Muscle layer of duodenum (tissue), 2 donors: ENCODE data around the gene IFT80.

Experiments used
- H3K27ac ChIP-seq: one replicate; pipeline ENCODE4 v1.7.0; 2013; ENCODE audit warnings: mild to moderate bottlenecking, low read length
- H3K27me3 ChIP-seq: one replicate; pipeline ENCODE4 v1.7.0; 2013; ENCODE audit warnings: low read depth, mild to moderate bottlenecking, control low read depth, low read length
- H3K36me3 ChIP-seq, 2 donors: one replicate each; pipeline ENCODE4 v1.7.0; 2013; ENCODE audit warnings: low read length in 2 of 2, control low read depth in 1 of 2, mild to moderate bottlenecking in 1 of 2; ENCODE audit not compliant: insufficient read depth in 2 of 2, control insufficient read depth in 1 of 2
- H3K4me1 ChIP-seq, 2 donors: one replicate each; pipeline ENCODE4 v1.7.0; 2013; ENCODE audit warnings: low read length in 2 of 2, mild to moderate bottlenecking in 2 of 2, control low read depth in 1 of 2, moderate library complexity in 1 of 2; ENCODE audit not compliant: insufficient read depth in 2 of 2, control insufficient read depth in 1 of 2
- H3K4me3 ChIP-seq, 2 donors: one replicate each; pipeline ENCODE4 v1.7.0; 2013; ENCODE audit warnings: low read length in 2 of 2, low read depth in 1 of 2, mild to moderate bottlenecking in 1 of 2
- H3K9me3 ChIP-seq, 2 donors: one replicate each; pipeline ENCODE4 v1.7.0; 2013; ENCODE audit warnings: low read length in 2 of 2, control low read depth in 1 of 2, mild to moderate bottlenecking in 1 of 2; ENCODE audit not compliant: control insufficient read depth in 1 of 2
- donor health status: healthy.

Gene IFT80

GRCh38 chr3:160291909-160292299 lies 107.1 kb downstream of the IFT80 start:
- Histone ChIP-seq H3K27me3 (no peaks in the 10 kb centered on the region), H3K36me3 (peaks cover 0 to 3% of the 10 kb centered on the region in 2 donors), H3K4me3 (no peak overlapping the region), H3K9me3 (no peaks in the 10 kb centered on the region), H3K4me1 (peaks cover 0 to 5% of the 10 kb centered on the region in 2 donors), H3K27ac (no peak overlapping the region)

GRCh38 chr3:160291290-160291908 lies 107.6 kb downstream of the IFT80 start:
- no peak overlapping the region for H3K27ac ChIP-seq
- H3K36me3 ChIP-seq = peaks cover 0 to 3% of the 10 kb centered on the region in 2 donors
- H3K9me3 ChIP-seq = no peaks in the 10 kb centered on the region
- no peaks in the 10 kb centered on the region for H3K27me3 ChIP-seq
- H3K4me3 ChIP-seq = no peak overlapping the region
- peaks cover 0 to 1% of the 10 kb centered on the region in 2 donors for H3K4me1 ChIP-seq

- Histone ChIP-seq H3K4me1 (no peaks in the 10 kb centered on the region), H3K27me3 (no peaks in the 10 kb centered on the region), H3K27ac (no peak overlapping the region), H3K9me3 (no peaks in the 10 kb centered on the region), H3K36me3 (no peaks in the 10 kb centered on the region), H3K4me3 (no peak overlapping the region)
Observed at GRCh38 chr3:160287666-160288065, 111.4 kb downstream of the IFT80 start.

- H3K27ac ChIP-seq = no peak overlapping the region
- H3K9me3 ChIP-seq = no peaks in the 10 kb centered on the region
- H3K36me3 ChIP-seq = no peaks in the 10 kb centered on the region
- H3K27me3 ChIP-seq = no peaks in the 10 kb centered on the region
- no peak overlapping the region for H3K4me3 ChIP-seq
- H3K4me1 ChIP-seq = no peaks in the 10 kb centered on the region
Observed at GRCh38 chr3:160286231-160286630, 112.8 kb downstream of the IFT80 start.

GRCh38 chr3:160280836-160281235 lies 118.2 kb downstream of the IFT80 start:
- Histone ChIP-seq H3K27ac (no peak overlapping the region), H3K4me3 (no peak overlapping the region), H3K27me3 (no peaks in the 10 kb centered on the region), H3K4me1 (no peaks in the 10 kb centered on the region), H3K36me3 (peaks cover 0 to 19% of the 10 kb centered on the region in 2 donors), H3K9me3 (no peaks in the 10 kb centered on the region)

GRCh38 chr3:160279657-160280056 lies 119.4 kb downstream of the IFT80 start:
- no peaks in the 10 kb centered on the region for H3K9me3 ChIP-seq
- H3K27ac ChIP-seq = no peak overlapping the region
- H3K4me1 ChIP-seq = no peaks in the 10 kb centered on the region
- H3K27me3 ChIP-seq = no peaks in the 10 kb centered on the region
- H3K36me3 ChIP-seq = peaks cover 0 to 19% of the 10 kb centered on the region in 2 donors
- no peak overlapping the region for H3K4me3 ChIP-seq

GRCh38 chr3:160278210-160278609 lies 120.8 kb downstream of the IFT80 start:
- Histone ChIP-seq H3K27ac (no peak overlapping the region), H3K4me1 (no peaks in the 10 kb centered on the region), H3K4me3 (no peak overlapping the region), H3K36me3 (peaks cover 0 to 29% of the 10 kb centered on the region in 2 donors), H3K9me3 (no peaks in the 10 kb centered on the region), H3K27me3 (no peaks in the 10 kb centered on the region)

GRCh38 chr3:160265088-160265487 lies 133.9 kb downstream of the IFT80 start:
- no peak overlapping the region for H3K4me3 ChIP-seq
- H3K27ac ChIP-seq = no peak overlapping the region
- H3K9me3 ChIP-seq = no peaks in the 10 kb centered on the region
- H3K36me3 ChIP-seq = peaks cover 0 to 12% of the 10 kb centered on the region in 2 donors
- H3K27me3 ChIP-seq = no peaks in the 10 kb centered on the region
- H3K4me1 ChIP-seq = no peaks in the 10 kb centered on the region

GRCh38 chr3:160260587-160261270 lies 138.3 kb downstream of the IFT80 start:
- Histone ChIP-seq H3K27ac (no peak overlapping the region), H3K4me1 (no peaks in the 10 kb centered on the region), H3K27me3 (no peaks in the 10 kb centered on the region), H3K36me3 (no peaks in the 10 kb centered on the region), H3K9me3 (no peaks in the 10 kb centered on the region), H3K4me3 (no peak overlapping the region)

GRCh38 chr3:160259589-160259988 lies 139.4 kb downstream of the IFT80 start:
- no peak overlapping the region for H3K4me3 ChIP-seq
- H3K9me3 ChIP-seq = no peaks in the 10 kb centered on the region
- H3K27ac ChIP-seq = no peak overlapping the region

GRCh38 chr3:160257606-160258005 lies 141.4 kb downstream of the IFT80 start:
- Histone ChIP-seq H3K9me3 (no peaks in the 10 kb centered on the region), H3K4me3 (no peak overlapping the region), H3K27ac (no peak overlapping the region), H3K4me1 (no peaks in the 10 kb centered on the region), H3K36me3 (no peaks in the 10 kb centered on the region), H3K27me3 (no peaks in the 10 kb centered on the region)

More at GRCh38 chr3:160259589-160259988, 139.4 kb downstream of the IFT80 start:
- Histone ChIP-seq H3K4me1 (no peaks in the 10 kb centered on the region), H3K36me3 (no peaks in the 10 kb centered on the region), H3K27me3 (no peaks in the 10 kb centered on the region)

- Histone ChIP-seq H3K27me3 (no peaks in the 10 kb centered on the region), H3K4me3 (no peak overlapping the region), H3K9me3 (no peaks in the 10 kb centered on the region), H3K27ac (no peak overlapping the region), H3K36me3 (no peaks in the 10 kb centered on the region), H3K4me1 (no peaks in the 10 kb centered on the region)
Observed at GRCh38 chr3:160253298-160253697, 145.7 kb downstream of the IFT80 start.
